ENCODE results near the gene FKBP11.
"Not testable (repeated sequence)": the region's sequence is repeated elsewhere in the genome, so short reads cannot be mapped to it uniquely, and the experiment has no call there.

Gene FKBP11

GRCh38 chr12:48910196-48910595 lies 15.1 kb downstream of the FKBP11 start:
- no peak for DNase-seq (ENCODE audit: low read depth in 2 of 2)

DNA sequence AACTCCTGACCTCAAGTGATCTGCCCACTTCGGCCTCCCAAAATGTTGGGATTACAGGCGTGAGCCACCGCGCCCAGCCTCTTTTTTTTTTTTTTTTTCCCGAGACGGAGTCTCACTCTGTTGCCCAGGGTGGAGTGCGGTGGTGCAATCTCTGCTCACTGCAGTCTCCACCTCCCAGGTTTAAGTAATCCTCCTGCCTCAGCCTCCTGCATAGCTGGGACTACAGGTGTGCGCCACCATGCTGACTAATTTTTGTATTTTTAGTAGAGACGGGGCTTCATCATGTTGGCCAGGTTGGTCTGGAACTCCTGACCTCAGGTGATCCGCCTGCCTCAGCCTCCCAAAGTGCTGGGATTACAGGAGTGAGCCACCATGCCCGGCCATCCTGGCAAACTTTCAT lies 15.6 kb downstream of the FKBP11 start:
- DNase-seq (ENCODE audit: low read depth in 2 of 2), result not testable (repeated sequence)

DNA sequence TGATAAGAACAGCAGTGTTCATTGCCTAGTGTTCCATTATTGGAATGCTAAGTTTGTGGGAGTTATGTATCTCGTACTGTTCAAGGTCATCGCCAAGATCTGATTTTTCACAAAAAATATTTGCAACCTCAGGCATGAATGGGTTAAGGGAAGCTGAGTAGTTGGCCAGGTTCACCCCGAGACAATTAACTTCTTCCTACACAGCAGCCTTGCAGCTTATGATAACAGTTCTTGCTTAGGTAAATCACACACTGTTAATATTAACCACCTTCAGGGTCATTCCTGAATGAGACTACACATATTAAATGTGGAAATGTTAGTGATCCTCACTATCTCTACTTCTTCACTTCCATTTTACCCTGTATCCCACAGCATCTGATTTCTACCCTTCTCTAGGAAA lies 18.0 kb downstream of the FKBP11 start:
- no peak for DNase-seq (ENCODE audit: low read depth in 2 of 2)

- peak; percentile 57 to 61 for DNase-seq (ENCODE audit: low read depth in 2 of 2)
Measured at GRCh38 chr12:48903982-48904411, 21.3 kb downstream of the FKBP11 start.

DNA sequence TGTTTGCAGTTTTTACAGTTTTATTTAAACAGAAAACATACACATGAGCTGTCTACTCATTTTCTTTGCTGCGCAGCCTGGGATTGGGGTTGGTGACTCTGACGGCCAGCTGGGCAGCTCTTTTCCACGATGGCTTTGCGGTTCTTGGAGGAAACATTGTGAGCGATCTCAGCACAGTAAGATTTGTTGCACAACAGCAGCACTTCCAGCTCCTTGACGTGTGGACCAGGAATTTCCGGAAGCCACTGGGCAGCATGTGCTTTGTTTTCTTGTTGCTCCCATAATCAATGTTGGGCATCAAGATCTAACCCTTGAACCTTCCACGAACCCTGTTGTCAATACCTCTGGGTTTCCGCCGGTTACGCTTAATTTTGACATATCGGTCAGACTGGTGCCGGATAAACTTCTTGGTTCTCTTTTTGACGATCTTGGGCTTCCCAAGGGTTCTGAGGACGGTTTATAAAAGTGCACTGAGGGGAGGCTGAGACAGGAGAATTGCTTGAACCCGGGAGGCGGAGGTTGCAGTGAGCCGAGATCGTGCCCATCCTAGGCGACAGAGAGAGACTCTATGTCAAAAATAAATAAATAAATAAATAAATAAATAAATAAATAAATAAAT lies 21.8 kb downstream of the FKBP11 start:
- no peak for DNase-seq (ENCODE audit: low read depth in 2 of 2)

- no peak for DNase-seq (ENCODE audit: low read depth in 2 of 2)
Measured at GRCh38 chr12:48901278-48901677, 24.0 kb downstream of the FKBP11 start.

GRCh38 chr12:48899651-48900050 lies 25.6 kb downstream of the FKBP11 start:
- DNase-seq (ENCODE audit: low read depth in 2 of 2), result no peak

GRCh38 chr12:48894271-48894670 lies 31.0 kb downstream of the FKBP11 start:
- DNase-seq (ENCODE audit: low read depth in 2 of 2), result no peak

- peak in 1 of 2 experiments; percentile 32 for DNase-seq (ENCODE audit: low read depth in 2 of 2)
Measured at GRCh38 chr12:48890657-48891418, 34.5 kb downstream of the FKBP11 start.

DNA sequence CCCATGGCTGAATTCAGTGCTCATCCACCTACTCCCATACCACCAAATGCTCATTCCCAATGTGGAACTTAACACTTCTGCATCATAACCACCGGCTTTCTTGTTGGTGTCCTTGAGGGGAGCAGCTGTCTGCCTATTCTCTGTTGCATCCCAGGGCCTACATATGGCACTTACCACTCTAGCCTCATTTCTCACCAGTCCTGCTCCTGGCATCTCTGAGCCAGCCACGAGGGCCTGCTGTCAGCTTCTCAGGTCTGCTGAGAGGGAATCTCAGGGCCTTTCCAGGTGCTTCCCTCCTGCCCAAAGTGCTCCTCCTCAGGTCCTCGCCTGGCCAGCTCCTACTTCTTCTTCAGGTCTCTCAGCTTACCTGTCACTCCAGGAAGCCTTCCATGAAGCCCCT lies 35.6 kb downstream of the FKBP11 start:
- DNase-seq (ENCODE audit: low read depth in 2 of 2), result no peak

GRCh38 chr12:48883305-48884161 lies 41.8 kb downstream of the FKBP11 start:
- DNase-seq (ENCODE audit: low read depth in 2 of 2), result no peak

GRCh38 chr12:48882972-48883304 lies 42.4 kb downstream of the FKBP11 start:
- DNase-seq (ENCODE audit: low read depth in 2 of 2), result no peak

GRCh38 chr12:48882315-48882687 lies 43.0 kb downstream of the FKBP11 start:
- DNase-seq (ENCODE audit: low read depth in 2 of 2), result no peak

DNA sequence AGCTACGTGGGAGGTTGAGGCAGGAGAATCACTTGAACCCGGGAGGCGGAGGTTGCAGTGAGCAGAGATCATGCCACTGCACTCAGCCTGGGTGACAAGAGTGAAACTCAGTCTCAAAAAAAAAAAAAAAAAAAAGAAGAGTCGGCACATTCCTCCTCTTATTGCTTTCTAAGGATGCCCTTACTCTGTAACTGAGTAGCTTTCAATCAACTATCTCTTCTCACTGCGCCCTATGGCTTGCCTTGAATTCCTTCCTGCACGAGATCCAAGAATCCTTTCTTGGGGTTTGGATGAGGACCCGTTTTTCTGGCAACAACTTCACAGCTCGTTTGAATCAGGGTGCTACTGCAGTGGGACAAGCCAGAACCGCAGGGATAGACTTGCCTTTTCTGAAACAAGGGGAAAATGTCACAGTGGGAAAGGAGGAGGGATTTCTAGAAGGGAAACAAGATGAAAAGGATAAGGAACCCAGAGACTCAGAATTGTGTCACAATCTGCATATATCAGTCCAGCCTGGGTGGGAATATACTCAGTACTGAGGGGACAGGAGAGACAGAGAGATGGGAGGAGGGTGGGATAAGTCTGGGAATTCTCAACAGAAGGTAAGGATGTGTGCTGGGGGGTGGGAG lies 43.5 kb downstream of the FKBP11 start:
- DNase-seq (ENCODE audit: low read depth in 2 of 2), result no peak

DNA sequence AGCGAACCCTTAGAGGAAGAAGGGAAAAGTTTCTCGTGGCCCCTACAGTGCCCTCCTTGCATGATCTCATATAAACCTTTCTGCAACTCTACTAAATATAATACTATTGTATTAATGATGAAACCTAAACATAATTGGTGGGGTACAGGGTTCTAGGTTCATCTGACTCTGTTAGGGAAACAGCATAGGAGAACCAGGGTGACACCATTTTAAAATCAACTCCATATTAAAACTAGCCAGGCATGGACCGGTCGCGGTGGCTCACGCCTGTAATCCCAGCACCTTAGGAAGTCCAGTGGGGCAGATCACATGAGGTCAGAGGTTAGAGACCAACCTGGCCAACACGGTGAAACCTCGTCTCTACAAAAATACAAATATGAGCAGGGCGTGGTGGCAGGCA lies 44.6 kb downstream of the FKBP11 start:
- no peak for DNase-seq (ENCODE audit: low read depth in 2 of 2)

- no peak for DNase-seq (ENCODE audit: low read depth in 2 of 2)
Measured at GRCh38 chr12:48878548-48878947, 46.7 kb downstream of the FKBP11 start.

DNA sequence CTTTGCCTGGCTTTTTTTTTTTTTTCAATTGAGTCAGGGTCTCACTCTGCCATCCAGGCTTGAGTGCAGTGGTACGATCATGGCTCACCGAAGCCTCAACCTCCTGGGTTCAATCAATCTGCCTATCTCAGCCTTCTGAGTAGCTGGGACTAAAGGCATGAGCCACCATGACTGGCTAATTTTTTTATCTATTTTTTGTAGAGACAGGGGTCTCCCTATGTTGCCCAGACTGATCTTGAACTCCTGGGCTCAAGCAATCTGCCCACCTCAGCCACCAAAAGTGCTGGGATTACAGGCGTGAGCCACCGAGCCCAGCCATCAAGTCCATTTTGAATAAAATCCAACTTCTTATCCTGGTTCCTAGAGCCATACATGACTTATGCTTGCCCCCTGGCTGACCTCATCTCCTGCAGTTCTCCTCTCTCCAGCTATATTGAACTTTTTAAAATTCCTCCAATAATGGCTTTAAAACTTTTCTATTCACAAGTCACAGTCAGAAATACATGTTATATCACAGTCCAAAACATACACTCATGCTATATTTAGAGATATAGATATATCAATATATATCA lies 49.3 kb downstream of the FKBP11 start:
- DNase-seq (ENCODE audit: low read depth in 2 of 2), result no peak

DNA sequence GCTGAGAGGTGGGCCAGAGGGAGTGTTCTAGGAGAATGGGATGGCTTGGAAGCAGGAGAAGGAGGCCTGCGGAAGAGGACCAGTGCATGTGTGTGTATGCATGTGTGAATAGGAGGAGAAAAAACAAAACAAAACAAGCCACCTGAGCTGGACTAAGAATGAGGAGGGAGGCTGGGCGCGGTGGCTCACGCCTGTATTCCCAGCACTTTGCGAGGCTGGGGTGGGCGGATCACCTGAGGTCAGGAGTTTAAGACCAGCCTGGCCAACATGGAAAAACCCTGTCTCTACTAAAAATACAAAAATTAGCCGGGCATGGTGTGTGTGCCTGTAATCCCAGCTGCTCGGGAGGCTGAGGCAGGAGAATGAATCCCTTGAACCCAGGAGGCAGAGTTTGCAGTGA lies 51.8 kb downstream of the FKBP11 start:
- DNase-seq (ENCODE audit: low read depth in 2 of 2), result not testable (repeated sequence)

GRCh38 chr12:48873096-48873495 lies 52.2 kb downstream of the FKBP11 start:
- no peak for DNase-seq (ENCODE audit: low read depth in 2 of 2)
